CD4-positive, alpha-beta T cell treated with Interleukin-1 beta for 1 hour (primary cell): ENCODE measurements around the gene NR1D2.
"Not testable (repeated sequence)": the region's sequence is repeated elsewhere in the genome, so short reads cannot be mapped to it uniquely, and the experiment has no call there.

Experiments
- DNase-seq, 2 donors: peaks; one replicate each; pipeline ENCODE4 v3.0.0-alpha.2; 2020 to 2022

Gene NR1D2

GRCh38 chr3:23944861-23945662 is at the start of gene NR1D2:
Gene NR1D2 (plus strand): TSS chr3:23945286. CDS start chr3:23945579, 293 bp downstream.
- peak; percentile 81 to 83 for DNase-seq

- no peak for DNase-seq
Measured at GRCh38 chr3:23900744-23901143, 44.3 kb upstream of the NR1D2 start.

DNA sequence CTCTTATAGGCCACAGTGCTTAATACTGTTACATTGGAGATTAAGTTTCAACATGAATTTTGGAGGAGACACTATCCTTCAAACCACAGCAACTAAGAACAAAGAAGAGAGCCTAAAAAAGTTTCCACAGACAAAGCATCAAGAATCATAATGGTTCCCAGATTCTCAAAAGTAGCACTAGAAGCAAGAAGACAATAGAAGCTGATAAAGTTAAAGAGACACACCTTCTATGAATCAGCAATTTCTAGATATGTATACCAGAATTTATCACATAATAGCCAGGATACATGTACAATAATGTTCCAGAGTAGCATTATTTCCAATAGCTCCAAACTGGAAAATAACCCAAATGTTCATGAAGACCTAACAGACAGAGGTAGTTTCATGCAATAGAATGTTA is 40.5 kb upstream of the NR1D2 start:
- no peak for DNase-seq

- DNase-seq = no peak
Measured at GRCh38 chr3:23909341-23909740, 35.7 kb upstream of the NR1D2 start.

GRCh38 chr3:23911397-23911796 is 33.7 kb upstream of the NR1D2 start:
- DNase-seq = no peak

GRCh38 chr3:23912335-23912734 is 32.8 kb upstream of the NR1D2 start:
- DNase-seq = not testable (repeated sequence)

GRCh38 chr3:23913182-23913581 is 31.9 kb upstream of the NR1D2 start:
- no peak for DNase-seq

DNA sequence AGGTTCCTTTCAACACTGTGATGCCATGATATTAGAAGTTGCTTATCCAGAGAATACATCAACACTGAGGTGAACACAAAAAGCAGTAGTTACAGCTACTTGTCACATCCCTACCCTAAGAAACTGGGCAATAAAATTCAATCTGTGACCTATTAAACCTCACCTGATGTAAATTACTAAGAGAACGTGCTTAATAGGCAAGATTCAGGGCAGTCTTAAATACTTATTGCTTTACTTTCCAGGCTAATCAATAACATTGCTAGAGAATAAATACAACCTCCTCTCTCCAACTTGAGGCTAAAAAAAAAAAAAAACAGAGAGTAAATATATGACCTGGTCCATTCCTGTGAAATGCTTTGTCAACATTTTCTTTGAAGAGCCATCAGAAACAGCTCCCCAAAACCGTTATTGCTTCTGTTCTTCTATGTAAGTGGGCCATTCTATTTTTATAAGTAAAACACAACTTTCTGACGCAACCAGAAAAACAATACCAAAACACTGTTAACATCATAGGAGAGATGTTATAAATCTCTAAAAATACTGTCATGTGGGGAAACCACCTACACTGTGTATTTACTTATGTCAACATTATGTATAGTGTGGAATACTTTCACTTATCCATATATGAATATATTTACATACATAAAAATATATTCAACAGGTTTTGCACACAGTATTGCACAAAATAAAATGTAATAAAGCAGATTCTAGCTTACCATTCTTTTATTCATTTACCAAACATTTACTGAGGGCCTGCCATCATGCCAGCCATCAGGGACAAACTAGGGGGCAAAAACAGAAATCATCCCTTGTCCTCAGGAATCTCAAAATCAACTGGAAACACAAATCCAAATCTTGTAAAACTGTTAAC is 31.0 kb upstream of the NR1D2 start:
- DNase-seq = no peak

DNA sequence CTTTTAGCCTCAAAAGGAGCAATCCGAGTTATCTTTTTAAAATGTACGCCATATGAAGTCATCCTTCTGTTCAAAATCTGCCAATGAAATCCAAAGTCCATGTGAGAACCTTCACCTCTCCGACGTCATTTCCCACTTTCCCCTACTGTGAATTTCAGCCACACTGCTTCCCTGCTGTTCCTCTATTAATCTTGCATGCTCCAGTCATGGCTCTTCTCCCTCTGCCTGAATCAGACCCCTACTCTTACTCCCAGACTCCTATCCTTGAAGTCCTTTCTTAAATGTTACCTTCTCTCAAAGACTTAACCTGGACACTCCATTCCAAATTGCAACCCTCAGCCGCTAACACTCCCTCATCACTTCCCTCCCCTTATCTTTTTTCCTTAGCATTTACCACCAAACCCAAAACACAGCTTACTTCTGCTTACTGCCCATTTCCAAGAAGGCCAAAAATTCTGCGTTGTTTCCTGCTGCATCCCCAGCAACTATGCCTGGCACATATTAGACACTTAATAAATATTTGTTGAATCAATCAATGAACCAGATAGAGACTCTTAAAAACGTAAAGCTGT is 29.5 kb upstream of the NR1D2 start:
- DNase-seq = no peak

DNA sequence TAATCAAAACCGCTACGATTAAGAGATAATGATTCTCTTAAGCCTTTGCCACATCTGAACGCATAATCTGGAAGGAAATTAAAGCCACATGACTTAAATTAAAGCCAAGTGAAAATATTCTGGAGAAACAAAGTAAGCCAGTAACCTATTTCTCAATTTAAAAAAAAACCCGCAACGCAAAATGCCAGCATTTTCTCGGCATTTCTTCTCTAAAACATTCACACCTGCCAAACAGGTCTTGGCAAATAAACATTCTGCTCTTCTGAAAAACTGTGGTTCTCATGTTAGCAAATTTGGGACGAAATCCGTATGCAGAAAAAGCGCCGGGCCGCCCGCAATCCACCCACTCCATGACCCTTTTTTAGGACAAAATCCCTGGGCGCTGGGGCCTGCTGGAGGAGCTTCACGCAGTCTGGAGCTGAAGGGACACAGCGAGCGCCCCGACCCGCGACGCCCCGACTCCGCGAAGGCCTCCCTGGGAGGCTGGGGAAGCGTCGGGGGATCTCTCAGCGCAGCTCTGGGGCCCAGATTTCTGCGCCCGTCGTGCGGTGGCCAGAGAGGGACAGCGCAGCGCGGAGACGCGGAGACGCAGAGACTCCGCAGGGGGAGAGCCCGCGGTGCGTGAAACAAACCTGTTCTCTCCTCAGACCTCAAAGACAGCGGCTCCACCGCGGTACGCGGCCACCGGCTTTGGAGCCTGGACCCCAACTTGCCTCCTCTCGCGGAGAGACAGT is 28.8 kb upstream of the NR1D2 start:
- no peak for DNase-seq

DNA sequence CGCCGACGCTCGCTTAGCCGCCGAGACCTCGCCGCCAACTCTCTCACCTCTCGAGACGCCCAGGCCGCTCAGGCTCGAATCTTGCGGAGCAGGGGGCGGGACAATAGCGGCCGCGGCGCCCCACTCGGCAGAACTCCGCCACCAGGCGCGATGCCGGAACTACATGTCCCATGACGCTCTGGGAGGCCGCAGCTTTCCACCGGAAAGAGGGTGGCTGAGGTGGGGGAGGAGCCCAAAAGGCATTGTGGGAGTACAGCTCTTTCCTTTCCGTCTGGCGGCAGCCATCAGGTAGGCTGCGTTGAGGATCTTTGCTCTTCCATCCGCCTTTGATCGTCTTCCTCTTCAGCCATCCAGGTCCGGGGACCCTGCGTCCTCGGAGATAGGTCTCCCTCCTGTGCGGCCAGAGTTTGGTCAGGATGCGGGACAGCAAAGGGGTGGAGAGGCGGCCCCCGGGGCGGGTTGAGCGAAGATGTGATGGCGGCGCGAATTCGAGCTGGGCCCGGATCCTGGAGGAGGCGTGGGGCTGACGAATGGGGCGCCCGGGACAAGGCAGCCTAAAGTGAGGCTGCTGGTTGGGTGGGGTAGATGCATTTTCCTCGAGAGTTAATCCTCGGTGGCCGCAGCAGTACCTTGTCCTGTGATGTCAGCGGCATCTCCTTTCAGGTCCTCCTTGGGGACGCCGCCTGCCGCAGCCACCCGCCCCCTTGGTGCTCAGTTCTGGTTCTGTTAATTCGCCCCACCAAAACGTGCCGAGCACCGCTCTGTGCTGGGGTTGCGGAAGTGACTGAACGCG is 28.0 kb upstream of the NR1D2 start, which contains the start of the genes NKIRAS1 and RPL15:
TSS of gene NKIRAS1 (minus strand) at position 105 of the 793 bp plus-strand sequence. CDS start 6,086 bp downstream, outside the sequence.
TSS of gene RPL15 (plus strand) at position 247 of the 793 bp plus-strand sequence. CDS start 728 bp downstream, outside the sequence.
- peak; percentile 97 to 98 for DNase-seq

GRCh38 chr3:23917679-23918303 is 27.3 kb upstream of the NR1D2 start:
- not testable (repeated sequence) for DNase-seq

DNA sequence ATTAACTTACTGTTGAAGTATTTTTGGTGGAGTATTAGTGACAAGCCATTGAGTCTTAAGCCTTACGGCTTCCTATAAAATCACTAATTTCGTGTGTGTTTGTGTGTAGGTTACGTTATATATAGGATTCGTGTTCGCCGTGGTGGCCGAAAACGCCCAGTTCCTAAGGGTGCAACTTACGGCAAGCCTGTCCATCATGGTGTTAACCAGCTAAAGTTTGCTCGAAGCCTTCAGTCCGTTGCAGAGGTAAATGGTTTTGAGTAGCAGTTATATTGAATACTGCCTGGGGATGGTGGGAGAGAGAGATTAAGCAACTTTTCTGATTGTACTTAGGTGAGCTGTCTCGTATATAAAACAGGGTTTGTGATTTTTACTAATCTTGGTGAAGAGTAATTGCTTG is 26.8 kb upstream of the NR1D2 start:
- DNase-seq = not testable (repeated sequence)

DNA sequence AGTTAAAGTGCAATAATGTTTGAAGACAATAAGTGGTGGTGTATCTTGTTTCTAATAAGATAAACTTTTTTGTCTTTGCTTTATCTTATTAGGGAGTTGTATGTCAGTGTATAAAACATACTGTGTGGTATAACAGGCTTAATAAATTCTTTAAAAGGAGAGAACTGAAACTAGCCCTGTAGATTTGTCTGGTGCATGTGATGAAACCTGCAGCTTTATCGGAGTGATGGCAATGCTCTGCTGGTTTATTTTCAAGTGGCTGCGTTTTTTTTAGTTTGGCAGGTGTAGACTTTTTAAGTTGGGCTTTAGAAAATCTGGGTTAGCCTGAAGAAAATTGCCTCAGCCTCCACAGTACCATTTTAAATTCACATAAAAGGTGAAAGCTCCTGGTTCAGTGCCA is 25.5 kb upstream of the NR1D2 start:
- no peak for DNase-seq

GRCh38 chr3:23920151-23920655 is 24.9 kb upstream of the NR1D2 start:
- no peak for DNase-seq

DNA sequence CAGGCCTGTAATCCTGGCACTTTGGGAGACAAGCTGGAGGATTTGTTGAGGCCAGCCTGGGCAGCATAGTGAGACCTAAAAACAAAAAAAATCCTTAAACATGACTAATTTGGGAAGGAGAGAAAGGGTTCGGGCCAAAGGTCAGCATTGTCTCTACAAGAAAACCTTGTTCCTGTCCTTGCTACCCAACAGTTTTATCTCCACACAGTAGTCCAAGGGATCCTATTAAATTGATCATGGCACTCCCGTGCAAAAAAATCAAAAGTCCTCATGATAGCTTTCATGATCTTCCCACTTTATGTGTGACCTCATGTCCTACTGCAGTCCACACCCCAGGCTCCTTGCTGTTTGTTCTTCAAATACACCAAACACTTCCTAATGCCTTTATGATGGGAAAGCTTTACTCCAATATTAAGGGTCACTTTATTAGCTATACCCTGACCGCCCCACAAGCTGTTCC is 24.0 kb upstream of the NR1D2 start:
- no peak for DNase-seq

DNA sequence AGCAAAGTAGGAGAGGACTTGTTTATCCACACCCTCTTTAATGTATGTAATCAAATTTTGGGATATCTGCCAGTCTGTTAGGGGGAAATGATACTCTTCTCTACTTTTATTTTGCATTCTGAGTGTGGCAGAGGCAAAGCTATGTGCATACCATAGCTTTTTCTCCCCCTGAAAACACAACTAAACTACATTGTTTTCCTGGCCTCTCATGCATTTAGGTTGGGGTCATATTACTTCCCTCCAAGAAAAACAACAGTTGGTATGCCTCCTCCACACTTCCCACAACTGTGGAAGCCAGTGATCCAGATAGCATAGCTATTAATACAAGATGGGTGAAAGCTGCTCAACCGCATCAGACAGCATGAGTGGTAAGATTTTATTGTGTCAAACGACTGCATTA is 21.3 kb upstream of the NR1D2 start:
- DNase-seq = no peak

DNA sequence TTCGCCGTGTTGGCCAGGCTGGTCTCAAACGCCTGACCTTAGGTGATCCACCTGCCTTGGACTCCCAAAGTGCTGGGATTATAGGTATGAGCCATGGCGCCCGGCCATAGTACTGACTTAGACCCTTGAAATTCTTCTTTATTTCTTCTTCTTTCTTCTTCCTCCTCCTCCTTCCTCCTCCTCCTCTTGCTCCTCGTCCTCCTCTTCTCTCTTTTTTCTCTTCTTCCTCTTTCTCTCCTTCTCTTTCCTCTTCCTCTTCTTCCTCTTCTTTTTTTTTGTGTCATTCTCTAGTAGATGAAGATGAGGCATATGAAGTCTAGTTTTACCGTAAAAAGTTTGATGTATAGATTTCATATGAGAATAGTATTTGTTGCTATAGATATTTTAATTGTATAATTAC is 18.8 kb upstream of the NR1D2 start:
- DNase-seq = no peak

DNA sequence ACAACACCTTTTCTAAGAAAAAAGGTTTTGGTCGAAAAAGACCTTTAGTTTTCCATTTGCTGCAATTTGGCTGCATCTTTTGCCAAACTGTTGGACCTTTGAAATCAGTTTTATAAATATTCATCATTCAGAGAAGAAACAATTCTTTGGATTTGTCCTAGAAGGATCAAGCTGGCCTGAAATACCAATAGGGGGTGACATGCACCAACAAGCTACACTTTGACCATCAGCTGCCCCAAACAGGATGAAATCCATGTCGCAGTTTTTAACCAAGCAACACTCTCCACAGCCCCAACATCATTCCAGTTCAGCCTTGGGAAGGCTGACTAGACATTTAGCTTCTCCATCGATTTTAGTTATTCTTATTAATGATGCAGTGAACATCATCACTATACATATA is 18.4 kb upstream of the NR1D2 start:
- no peak for DNase-seq

DNA sequence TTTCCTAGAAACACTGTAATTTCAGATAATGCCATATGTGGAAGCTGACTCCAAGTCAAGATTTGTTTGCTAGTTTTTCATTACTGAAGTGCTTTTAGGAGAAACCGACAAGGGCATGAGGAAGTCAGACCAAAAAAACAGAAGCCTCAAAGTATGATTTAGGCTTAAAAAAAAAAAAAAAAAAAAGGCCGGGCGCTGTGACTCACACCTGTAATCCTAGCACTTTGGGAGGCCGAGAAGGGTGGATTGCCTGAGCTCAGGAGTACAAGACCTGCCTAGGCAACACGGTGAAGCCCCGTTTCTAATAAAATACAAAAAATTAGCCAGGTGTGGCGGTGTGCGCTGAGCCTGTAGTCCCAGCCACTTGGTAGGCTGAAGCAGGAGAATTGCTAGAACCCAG is 16.6 kb upstream of the NR1D2 start:
- no peak for DNase-seq

- no peak for DNase-seq
Measured at GRCh38 chr3:23931597-23931996, 13.5 kb upstream of the NR1D2 start.
